IPS-18c (cell line): Measurements from ENCODE around the gene PNPLA3.

Source experiments
- H3K4me3 ChIP-seq: 2 replicates; pipeline ENCODE4 v1.7.0; 2013; ENCODE audit warnings: low read depth, mild to moderate bottlenecking, low read length, moderate library complexity; ENCODE audit not compliant: insufficient read depth
- H3K9me3 ChIP-seq: one replicate; pipeline ENCODE4 v1.6.1; 2013; ENCODE audit warnings: mild to moderate bottlenecking, low read length, moderate library complexity; ENCODE audit not compliant: control insufficient read depth, insufficient read depth

Gene PNPLA3

DNA sequence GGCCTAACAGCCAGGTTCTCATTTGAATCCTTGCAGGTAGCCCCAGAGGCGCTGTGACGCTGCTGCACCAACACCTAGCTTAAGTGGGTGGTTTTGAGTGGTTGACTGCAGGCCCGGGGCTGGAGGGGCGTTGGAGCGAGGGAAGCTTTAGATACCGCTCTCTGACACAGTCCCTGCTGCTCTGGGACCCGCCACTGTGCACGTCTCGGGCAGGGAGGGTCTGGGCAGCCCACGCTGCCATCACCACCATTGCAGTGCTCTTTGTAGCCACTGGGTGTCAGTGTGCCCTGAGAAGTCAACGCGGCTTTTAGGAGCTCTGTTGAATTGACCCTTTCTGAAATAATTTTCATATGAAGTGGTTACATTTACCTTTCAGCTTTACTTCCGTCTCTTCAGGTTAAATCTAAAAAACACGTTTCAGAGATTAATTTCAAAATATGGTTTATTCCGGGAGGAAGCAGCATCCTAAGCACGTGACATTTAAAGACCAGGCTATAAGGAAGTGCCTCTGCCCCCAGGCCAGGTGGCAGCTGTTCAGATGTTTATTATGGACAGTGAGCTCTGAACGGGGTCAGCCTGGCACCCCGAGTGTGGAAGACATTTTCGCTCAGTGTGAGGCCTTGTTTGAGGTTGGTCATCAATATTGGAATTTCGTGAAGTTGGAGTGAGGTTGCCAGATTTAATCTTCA, 69.6 kb downstream of the PNPLA3 start:
- H3K4me3 ChIP-seq: no peak overlapping the region
- no peaks in the 10 kb centered on the region for H3K9me3 ChIP-seq

DNA sequence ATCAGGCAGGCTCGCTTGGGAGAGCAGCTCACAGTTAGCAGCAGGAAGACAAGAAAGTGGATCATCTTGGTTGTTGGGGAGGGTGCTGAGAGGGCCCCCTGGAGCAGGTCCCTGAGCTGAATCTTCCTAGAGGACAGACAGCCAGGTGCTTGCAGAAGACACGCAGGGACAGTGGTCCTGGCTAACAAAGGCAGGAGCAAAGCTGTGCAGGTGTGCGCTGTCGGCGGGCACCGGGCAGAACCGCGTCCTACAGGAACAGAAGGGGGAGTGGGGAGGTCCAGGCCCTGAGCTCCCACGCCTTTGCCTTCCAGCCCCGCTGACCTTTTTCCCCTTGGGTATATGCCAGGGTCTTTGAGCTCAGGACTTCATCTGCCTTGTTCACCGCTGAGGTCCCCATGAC, 70.4 kb downstream of the PNPLA3 start:
- no peak overlapping the region for H3K4me3 ChIP-seq
- H3K9me3 ChIP-seq: no peaks in the 10 kb centered on the region

DNA sequence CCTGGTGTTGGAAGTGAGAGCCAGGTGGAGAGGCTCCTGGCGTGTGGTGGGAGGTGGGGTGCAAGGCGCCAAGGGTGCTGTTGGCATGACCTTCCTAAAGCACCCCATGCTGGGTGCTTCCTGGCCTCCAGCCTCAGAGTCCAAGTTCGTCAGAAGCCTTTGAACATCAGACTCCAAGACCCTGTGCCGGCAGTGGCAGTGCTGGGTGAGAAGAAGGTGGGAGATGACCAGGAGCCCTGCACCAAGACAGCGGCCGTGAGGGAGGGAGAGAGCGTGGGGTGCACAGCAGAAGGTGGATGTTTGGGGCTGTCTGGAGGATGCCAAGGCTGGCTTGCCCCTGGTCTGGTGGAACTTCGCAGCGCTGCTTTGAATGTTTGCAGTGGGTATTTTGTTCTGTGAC, 70.8 kb downstream of the PNPLA3 start:
- Histone ChIP-seq H3K9me3 (no peaks in the 10 kb centered on the region), H3K4me3 (no peak overlapping the region)

DNA sequence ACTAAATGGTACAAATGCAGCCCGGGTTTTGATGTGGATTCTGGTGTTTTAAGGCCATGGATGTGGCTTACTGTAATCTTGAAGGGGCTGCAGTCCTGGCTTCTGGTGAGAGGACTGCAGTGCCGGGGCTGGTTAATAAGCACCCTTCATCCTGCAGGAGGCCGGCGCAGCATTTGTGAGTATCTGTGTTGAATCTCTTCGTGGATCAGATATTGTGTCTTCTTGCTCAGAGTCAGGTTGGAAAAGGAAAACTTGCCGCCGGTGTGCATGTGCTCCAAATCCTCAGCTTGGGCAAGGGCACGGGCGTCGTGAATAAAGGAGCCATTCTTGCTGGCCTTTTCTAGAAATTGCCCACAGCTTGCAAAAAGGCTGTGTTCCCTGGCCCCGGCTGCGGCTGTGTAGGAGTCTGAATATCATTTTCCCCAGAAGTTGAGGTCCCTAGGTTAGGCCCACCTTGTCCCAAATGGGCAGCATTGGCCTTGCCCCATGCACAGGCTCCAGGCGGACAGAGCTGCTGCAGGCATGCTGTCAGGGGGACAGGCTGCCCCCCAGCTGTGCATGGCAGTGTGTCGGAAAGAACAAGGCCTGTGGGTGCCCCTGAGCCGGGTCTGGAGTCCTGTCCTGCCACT, 71.6 kb downstream of the PNPLA3 start:
- Histone ChIP-seq H3K9me3 (no peaks in the 10 kb centered on the region), H3K4me3 (no peak overlapping the region)

DNA sequence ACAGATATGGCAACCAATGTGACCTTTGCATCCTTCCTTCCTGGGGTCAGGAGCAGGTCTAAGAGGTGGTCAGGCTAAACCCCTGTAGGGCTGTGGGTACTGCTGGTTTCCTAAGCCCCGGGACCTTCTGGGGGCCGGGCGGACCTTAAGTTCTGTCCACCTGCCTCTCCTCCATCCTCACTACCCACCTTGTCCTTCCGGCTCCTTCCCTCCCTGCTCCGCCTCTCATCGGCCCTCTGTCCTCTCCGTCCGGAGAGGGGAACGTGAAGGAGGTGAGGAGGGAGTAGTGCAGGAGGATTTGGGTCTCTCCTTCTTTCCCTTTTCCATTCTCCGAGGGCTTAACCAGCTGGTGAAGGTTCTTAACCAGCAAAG, 72.2 kb downstream of the PNPLA3 start:
- no peak overlapping the region for H3K4me3 ChIP-seq

DNA sequence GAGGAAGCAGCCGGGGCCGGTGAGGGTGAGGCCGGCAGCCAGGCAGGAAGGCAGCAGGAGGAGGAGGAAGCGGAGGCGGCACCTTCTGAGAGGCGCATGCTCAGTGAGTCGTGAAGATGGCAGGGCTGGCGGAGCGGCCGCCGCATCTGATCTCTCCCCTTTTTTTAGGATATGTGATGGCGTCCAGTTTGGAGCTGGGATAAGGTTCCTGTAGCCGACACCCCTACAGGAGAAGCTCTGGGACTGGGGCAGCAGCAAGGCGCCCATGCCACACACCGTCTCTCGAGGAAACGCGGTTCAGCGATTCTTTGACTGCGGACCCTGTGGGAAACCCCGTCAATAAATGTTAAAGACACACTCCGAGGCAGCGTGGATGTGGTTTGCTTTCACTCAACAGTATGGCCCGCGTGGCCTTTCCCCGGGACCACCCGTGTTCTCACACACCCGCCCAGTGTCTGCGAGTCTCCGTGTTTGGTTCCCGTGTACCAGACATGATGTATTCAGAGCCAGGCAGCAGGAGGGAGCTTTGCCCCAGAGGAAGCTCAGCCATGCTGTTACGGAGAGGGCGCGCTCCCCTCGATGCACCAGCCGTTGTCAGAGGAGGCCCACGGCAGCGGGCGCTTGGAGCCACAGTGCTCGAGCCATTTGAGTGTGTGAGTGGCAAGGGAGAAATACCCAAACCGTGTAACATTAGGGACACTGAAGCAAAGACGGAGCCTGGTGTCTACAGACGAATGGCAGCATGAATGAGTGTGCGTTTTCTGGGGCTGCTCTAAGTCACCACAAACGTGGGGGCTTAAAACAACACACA, 72.8 kb downstream of the PNPLA3 start:
- Histone ChIP-seq H3K9me3 (no peaks in the 10 kb centered on the region), H3K4me3 (no peak overlapping the region)

More for the DNA sequence above, 72.2 kb downstream of the PNPLA3 start:
- no peaks in the 10 kb centered on the region for H3K9me3 ChIP-seq

DNA sequence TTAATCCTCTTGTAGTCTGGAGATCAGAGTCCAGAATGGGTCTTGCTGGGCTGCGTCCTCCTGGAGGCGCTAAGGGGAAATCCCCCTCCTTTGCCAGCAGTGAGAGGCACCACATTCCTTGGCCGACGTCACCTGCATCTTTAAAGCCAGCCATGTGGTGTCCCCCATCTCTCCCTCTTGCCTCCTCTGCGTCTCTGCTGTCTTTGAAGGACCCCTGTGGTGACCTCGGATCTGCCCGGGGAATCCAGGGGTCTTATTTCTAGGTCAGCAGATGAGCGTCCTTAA, 73.3 kb downstream of the PNPLA3 start:
- Histone ChIP-seq H3K9me3 (no peaks in the 10 kb centered on the region), H3K4me3 (no peak overlapping the region)
